K562 (cell line): Measurements from ENCODE around the gene PHLDA3. TPM values are rescaled to one million over a fixed set of nuclear protein-coding genes. Genes with fewer than 3 reads are reported as not detected.
A peak's percentile ranks its signal among the peaks of the same experiment; 100 is the strongest.

Source experiments
- ATF2 ChIP-seq: sonication (generic); formaldehyde crosslinking; IDR thresholded peaks from 2 replicates; pipeline ENCODE4 v1.8.1; 2022; ENCODE audit warnings: missing genetic modification reagents
- ATF4 ChIP-seq: fragments of 450-650 bp; formaldehyde crosslinking; IDR thresholded peaks from 2 replicates; pipeline ENCODE4 v1.4.0; 2022; ENCODE audit warnings: mild to moderate bottlenecking, moderate library complexity
- BRCA1 ChIP-seq, 2 experiments: fragments of 450-650 bp in 1 of 2; sonication (generic) in 1 of 2; formaldehyde crosslinking in 1 of 2; IDR thresholded peaks; 2 replicates each; pipeline versions ENCODE4 v1.5.0 to v1.6.1; 2017 to 2020; ENCODE audit warnings: mild to moderate bottlenecking in 1 of 2, missing genetic modification reagents in 1 of 2
- CHD2 ChIP-seq: IDR thresholded peaks from 2 replicates; pipeline ENCODE4 v1.6.1; 2011; ENCODE audit warnings: low read depth, low read length
- ELF1 ChIP-seq: fragments of 200-800 bp; sonication (Bioruptor generic); IDR thresholded peaks from 2 replicates; pipeline ENCODE4 v1.6.1; 2016; ENCODE audit warnings: missing genetic modification characterization, missing compliant biosample characterization
- MTF1 ChIP-seq: fragments of 250-450 bp; sonication (Bioruptor Pico); IDR thresholded peaks from 2 replicates; pipeline ENCODE4 v1.9.0; 2021; ENCODE audit warnings: moderate library complexity, mild to moderate bottlenecking, inconsistent platforms, borderline replicate concordance
- PHF21A ChIP-seq: fragments of 450-650 bp; IDR thresholded peaks from 2 replicates; pipeline ENCODE4 v1.6.1; 2017; ENCODE audit warnings: low read depth, borderline replicate concordance
- POLR2G ChIP-seq: fragments of 200-400 bp; formaldehyde crosslinking; IDR thresholded peaks from 2 replicates; pipeline ENCODE4 v1.6.1; 2017; ENCODE audit warnings: low read depth, mild to moderate bottlenecking, antibody characterized with exemption, low read length, moderate library complexity
- PYGO2 ChIP-seq: fragments of 450-650 bp; IDR thresholded peaks from 2 replicates; pipeline ENCODE4 v1.6.1; 2016; ENCODE audit warnings: mild to moderate bottlenecking, missing genetic modification characterization, moderate library complexity, missing compliant biosample characterization
- RB1 ChIP-seq: fragments of 450-650 bp; IDR thresholded peaks from 2 replicates; pipeline ENCODE4 v1.6.1; 2017; ENCODE audit warnings: low read depth, mild to moderate bottlenecking
- SFPQ ChIP-seq: fragments of 200-400 bp; formaldehyde crosslinking; IDR thresholded peaks from 2 replicates; pipeline ENCODE4 v1.6.1; 2017; ENCODE audit warnings: mild to moderate bottlenecking, low read depth, low read length, moderate library complexity
- SIN3B ChIP-seq: fragments of 450-650 bp; IDR thresholded peaks from 2 replicates; pipeline ENCODE4 v1.6.1; 2017; ENCODE audit warnings: low read depth, mild to moderate bottlenecking, moderate library complexity
- SMARCB1 ChIP-seq: IDR thresholded peaks from 2 replicates; pipeline ENCODE4 v1.6.1; 2011; ENCODE audit warnings: improper control_type of control experiment, low read depth; ENCODE audit not compliant: insufficient read length
- SNIP1 ChIP-seq: fragments of 450-650 bp; IDR thresholded peaks from 2 replicates; pipeline ENCODE4 v1.7.1; 2017; ENCODE audit warnings: low read depth, mild to moderate bottlenecking
- TBP ChIP-seq: optimal IDR thresholded peaks from 2 replicates; pipeline ENCODE3; 2011; ENCODE audit warnings: low read depth, low read length, improper control_type of control experiment
- TCF7 ChIP-seq: sonication (generic); IDR thresholded peaks from 2 replicates; pipeline ENCODE4 v1.6.1; 2016; ENCODE audit warnings: antibody characterized with exemption, borderline replicate concordance
- TFAP4 ChIP-seq: sonication (generic); formaldehyde crosslinking; IDR thresholded peaks from 2 replicates; pipeline ENCODE4 v1.8.0; 2022; ENCODE audit warnings: missing genetic modification reagents, mild to moderate bottlenecking, moderate library complexity, borderline replicate concordance
- VEZF1 ChIP-seq: fragments of 200-800 bp; sonication (Bioruptor generic); IDR thresholded peaks from 2 replicates; pipeline ENCODE4 v1.6.1; 2017; ENCODE audit warnings: missing genetic modification characterization, missing compliant biosample characterization
- ZBTB1 ChIP-seq: sonication (generic); formaldehyde crosslinking; IDR thresholded peaks from 2 replicates; pipeline ENCODE4 v1.8.1; 2023; ENCODE audit warnings: missing genetic modification reagents, low read depth, mild to moderate bottlenecking, borderline replicate concordance
- ZNF232 ChIP-seq: sonication (generic); formaldehyde crosslinking; IDR thresholded peaks from 2 replicates; pipeline ENCODE4 v1.8.0; 2022; ENCODE audit warnings: mild to moderate bottlenecking, missing genetic modification reagents
- ZNF311 ChIP-seq: fragments of 250-450 bp; sonication (Bioruptor Pico); IDR thresholded peaks from 2 replicates; pipeline ENCODE4 v1.4.0; 2020; ENCODE audit warnings: mild to moderate bottlenecking, moderate library complexity
- polyA plus RNA-seq, 8 experiments: library from polyadenylated mRNA; depleted of rRNA in 4 of 8; stranded (reverse) in 5 of 8; unstranded in 3 of 8; fragments of >200 nt; fragmentation: Nextera tagmentation in 2 of 8; fragmentation: Illumina TruSeq in 1 of 8; extraction: Ambion mirVana in 2 of 8; extraction: Trizol in 1 of 8; gene quantifications; 2 replicates each; pipeline versions ENCODE4 v1.2.1 to v1.2.3, GENCODE V29; 2011 to 2014; ENCODE audit warnings: inconsistent platforms in 1 of 8, missing spikeins in 1 of 8
- total RNA-seq, 7 experiments: library from RNA; depleted of rRNA in 6 of 7; stranded (reverse); fragments of >200 nt in 6 of 7; fragmentation: Illumina TruSeq in 2 of 7; extraction: Trizol in 2 of 7; gene quantifications; 2 replicates each; pipeline versions ENCODE4 v1.2.1 to v1.2.3, GENCODE V29; 2011 to 2021; ENCODE audit warnings: low replicate concordance in 1 of 7

Gene PHLDA3
- total and polyA plus RNA-seq, 9 of the 15 experiments (the other 6 are each of a cell fraction or from before 2014, with no cell fraction given), result 0.11 to 0.27 TPM; not detected in 7

GRCh38 chr1:201506557-201507359 is 37.8 kb upstream of the PHLDA3 start, which contains the start of gene CSRP1 (continued):
- TF ChIP-seq TFAP4, result peak; percentile 55; the same call in 1 of the 2 replicates
- TF ChIP-seq VEZF1, result peak; percentile 37
- no peak for TF ChIP-seq ZNF311 (CRISPR knock-in tag)
- peak; percentile 42; the same call in 1 of the 2 replicates for TF ChIP-seq MTF1 (CRISPR knock-in tag)
- TF ChIP-seq ATF2, result peak; percentile 82
- TF ChIP-seq SNIP1, result no peak
- TF ChIP-seq SMARCB1, result no peak
- peak; percentile 66 for TF ChIP-seq ELF1
- TF ChIP-seq PYGO2 (tag), result no peak
- TF ChIP-seq PHF21A, result no peak
- TF ChIP-seq CHD2, result 0 out of 2 replicates have a peak, but pooled peaks have one; percentile 21
- TF ChIP-seq ATF4 (CRISPR knock-in tag), result no peak
- no peak for TF ChIP-seq BRCA1 (IDR thresholded peaks at IDR 0.05)
- TF ChIP-seq BRCA1 (CRISPR knock-in tag; IDR thresholded peaks at IDR 0.05), result no peak
- 0 out of 2 replicates have a peak, but pooled peaks have one; percentile 65 for TF ChIP-seq RB1
- no peak for TF ChIP-seq ZNF232 (CRISPR knock-in tag)
- peak; percentile 41; the same call in 1 of the 2 replicates for TF ChIP-seq SIN3B
- peak; percentile 66; the same call in 1 of the 2 replicates for TF ChIP-seq ZBTB1 (CRISPR knock-in tag)
- peak; percentile 46 for TF ChIP-seq TBP
- peak; percentile 95 for TF ChIP-seq POLR2G
- TF ChIP-seq TCF7, result no peak
- no peak for TF ChIP-seq SFPQ
